SIG-M5 treated with dmso at 0.1 percent for 504 hours (cell line): ENCODE data around the gene ZNF212.
A peak's percentile ranks its signal among the peaks of the same experiment; 100 is the strongest.

Experiments used
- DNase-seq: peaks from one replicate; lab custom pipeline; 2025; ENCODE audit not compliant: unreplicated experiment; lab: John Stamatoyannopoulos, UW

Gene ZNF212

DNA sequence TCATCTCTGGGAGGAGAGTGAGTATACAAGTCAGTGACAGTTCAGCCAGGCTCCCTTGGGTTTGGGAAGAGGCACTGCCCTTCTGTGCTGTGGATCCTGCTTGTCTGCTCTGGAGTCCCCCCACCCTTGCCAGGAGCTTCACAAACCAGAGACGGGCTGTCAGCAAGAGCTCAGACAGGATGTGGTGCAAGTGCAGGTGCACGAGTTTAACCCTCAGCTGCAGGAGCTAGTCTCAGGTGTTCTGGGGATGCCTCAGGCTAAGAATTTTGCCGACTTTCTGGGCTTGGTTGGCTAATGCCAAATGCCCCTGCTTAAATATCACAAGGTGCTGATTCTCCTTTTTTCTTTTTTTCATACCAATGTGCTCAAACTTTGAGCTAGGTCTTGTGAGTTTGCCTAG lies 44.9 kb downstream of the ZNF212 start:
- DNase-seq: no peak

- DNase-seq: peak; percentile 65
Observed at GRCh38 chr7:149284850-149285585, 45.6 kb downstream of the ZNF212 start.

GRCh38 chr7:149285603-149286002 lies 46.2 kb downstream of the ZNF212 start:
- no peak for DNase-seq

GRCh38 chr7:149286811-149287400 lies 47.5 kb downstream of the ZNF212 start:
- no peak for DNase-seq

DNA sequence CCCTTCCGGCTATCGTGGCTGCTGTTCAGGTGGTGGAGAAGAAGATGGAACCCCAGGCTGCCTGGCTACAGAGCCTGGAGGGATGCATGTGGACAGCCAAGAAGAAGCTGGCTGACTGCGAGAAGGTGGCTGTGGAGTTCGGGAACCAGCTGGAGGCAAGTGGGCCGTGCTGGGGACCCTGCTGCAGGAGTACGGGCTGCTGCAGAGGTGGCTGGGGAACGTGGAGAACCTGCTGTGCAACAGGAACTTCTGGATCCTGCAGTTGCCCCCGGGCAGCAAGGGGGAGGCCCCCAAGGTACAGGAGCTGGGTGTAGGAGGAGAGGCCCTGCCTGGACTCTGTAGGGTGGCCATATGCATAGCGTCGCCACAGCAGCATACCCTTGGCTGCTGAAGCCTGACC lies 48.2 kb downstream of the ZNF212 start:
- no peak for DNase-seq

GRCh38 chr7:149289262-149289661 lies 49.8 kb downstream of the ZNF212 start:
- DNase-seq: no peak

DNA sequence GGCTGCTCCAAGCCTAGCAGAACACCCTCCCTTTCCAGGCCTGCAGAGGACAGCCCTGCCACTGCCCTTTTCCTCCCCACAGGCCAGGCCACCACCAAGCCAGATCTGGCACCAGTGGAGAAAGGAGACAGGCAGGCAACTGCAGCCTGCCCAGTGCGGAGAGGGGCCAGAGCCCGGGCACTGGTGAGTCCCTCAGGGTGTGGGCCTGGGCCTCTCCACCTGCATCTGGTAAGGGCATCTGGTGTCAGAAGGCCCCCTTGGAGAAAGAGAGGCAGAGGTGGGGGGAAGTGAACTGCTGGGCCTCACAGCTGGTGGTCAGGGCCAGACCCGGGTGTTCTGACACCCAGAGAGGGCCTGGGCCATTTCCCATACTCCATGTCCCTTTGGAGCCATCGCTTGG lies 50.4 kb downstream of the ZNF212 start:
- DNase-seq: no peak

DNA sequence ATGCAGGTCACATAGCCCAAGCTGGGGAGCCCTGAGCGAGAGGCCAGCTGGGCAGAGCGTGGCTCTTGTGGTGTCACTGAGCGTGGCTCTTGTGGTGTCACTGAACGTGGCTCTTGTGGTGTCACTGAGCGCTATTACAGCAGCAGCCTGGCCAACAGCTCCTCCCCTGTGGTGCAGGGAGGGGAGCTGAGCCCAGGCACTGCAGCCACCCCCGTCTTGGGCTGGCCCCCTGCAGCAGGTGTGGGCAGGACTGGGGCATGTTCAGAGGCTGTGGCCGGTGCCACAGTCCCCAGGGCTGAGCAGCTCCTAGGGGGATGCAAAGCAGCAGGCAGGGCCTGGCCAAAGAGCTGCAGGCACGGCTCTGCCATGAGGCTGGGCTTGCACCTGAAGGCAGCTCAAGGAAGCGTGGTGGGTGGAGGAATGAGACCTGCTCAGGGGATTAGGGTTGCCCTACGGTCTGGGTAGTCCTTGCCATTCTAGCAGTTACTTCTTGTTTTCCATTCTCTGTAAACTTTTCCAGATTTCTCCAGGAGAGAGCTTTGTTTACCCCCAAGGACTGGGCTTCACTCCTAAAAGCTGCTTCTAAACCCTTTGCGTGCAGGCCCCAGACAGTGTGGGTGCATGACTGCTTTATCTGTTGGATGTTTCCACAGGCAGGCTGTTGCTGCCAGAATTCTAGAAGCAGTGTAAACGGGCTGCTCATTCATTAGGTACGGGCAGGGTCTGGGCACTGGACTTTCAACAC lies 51.8 kb downstream of the ZNF212 start:
- DNase-seq: no peak

DNA sequence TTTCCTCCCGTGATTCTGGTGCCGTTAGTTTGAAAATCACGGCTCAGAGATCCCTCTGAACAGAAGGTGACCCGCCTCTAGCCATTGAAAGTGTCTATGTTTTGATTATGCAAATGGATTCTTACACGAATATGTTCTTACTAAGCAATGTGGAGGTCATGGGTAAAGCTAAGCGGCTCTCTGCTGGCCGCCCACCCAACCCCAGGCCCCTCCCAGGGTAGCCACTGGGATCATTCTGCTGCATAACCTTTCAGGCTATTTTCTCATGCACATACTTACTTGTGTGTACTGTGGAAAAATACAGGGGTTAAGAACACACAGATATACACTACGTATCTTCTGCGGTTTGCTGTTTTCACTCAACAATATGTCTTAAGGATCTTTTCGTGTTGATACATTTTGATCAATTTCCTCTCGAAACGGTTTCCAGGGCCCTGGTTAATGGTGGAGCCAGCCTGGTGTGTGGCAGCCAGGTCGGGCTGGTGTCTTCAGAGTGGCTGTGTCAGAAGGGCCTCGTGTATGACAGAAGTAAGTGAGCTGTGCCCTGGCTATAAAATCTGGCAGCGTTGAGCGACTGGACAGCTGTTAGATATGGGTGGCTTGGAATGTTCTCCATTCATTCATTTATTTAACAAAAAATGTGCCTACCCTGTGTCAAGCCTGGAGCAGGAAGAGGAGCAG lies 52.5 kb downstream of the ZNF212 start:
- DNase-seq: no peak

DNA sequence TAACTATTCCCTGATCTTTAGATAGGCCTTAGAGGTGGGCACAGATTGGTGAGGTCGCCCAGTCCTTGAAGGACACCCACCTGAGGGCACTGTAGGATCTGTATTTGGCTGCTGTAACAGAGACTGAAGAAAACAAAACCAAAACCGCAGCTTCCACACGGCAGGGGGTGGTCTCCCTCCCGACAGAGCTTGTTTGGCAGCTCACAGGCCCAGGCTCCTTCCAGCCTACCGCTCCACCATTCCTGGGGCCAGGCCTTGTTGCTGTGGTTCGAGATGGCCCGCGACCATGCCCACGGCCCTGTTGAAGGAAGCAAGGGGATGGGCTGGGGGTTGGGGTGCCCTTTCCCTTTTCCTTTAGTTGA lies 53.0 kb downstream of the ZNF212 start:
- no peak for DNase-seq

- no peak for DNase-seq
Observed at GRCh38 chr7:149293338-149293737, 53.9 kb downstream of the ZNF212 start.

DNA sequence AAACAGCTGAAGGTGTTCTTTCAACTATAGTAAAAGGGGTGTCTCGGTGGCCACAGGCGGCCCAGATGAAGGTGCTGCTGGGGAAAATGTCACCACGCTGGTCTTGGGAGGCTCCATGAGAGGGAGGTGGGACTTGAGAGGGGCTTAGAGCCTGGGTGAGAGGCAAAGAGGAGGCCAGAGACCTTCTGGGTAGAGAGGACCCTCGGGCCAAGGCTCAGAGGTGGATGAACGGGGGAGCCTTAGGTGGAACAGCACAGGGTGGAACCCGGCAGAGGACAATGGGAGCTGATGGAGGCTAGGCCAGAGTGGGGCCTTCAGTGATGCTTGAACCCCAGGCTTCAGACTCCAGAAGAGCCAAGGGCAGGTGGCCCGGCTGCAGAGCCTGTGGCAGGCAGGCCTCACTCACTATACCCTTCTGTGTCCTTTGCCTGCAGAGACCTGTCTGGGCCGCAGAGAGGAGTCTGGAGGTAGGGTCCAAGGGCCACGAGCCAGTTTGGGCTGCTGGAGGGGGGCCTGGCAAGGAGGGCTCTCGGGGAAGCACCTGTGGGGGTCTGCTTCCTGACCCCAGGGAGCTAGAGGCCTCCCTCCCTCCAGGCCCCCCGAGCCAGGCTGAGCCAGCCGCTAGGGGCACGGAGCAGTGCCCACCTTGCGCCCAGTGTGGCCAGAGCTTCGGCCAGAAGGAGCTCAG lies 54.6 kb downstream of the ZNF212 start:
- no peak for DNase-seq

DNA sequence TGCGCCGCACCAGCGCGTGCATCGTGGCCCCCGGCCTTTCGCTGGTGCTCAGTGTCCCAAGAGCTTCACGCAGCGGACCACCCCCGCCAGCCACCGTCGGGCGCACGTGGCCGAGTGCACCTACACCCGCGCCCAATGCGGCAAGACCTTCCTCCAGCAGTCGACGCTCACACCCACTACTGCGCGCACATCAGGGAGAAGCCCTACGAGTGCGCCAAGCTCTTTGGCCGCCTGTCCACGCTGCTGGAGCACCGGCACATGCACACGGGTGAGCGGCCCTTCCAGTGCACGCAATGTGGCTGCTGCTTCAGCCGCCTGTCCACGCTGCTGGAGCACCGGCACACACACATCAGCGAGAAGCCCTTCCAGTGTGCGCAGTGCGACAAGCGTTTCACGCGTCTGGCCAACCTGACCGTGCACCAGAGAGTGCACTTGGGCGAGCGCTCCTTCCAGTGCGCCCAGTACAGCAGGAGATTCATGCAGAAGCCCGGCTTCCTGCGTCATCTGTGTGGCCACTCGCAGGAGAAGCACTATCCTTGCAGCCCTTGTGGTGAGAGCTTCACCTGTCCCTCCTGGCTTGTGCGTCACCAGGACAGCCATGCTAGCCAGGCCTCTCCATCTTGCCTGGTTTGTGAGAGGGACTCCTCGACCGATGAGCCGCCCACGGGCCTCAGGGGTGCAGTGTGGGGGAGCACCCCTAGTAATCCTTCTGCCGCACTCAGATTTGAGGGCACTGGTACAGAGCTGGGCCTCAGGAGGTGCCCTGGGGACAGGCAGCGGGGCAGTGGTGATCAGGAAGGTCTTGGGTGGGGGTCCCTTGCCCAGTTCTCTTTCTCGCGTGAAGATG lies 55.4 kb downstream of the ZNF212 start:
- no peak for DNase-seq

DNA sequence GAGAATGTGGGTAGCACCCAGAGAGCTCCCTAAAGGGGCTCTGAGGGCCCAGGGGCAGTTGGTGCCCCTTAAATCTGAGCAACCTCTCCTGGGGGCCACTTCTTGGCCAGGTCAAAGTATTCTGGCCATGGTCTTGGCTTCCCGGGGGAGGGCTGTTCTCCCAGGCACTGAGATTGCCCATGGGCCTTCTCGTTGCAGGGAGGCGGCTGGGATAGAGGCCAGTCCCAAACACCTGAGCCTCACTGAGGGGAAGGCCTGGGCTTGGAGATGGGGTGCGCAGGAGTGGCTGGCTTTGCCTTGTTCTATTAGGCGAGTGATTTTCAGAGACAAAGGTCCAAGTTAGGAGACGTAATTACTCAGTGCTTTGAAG lies 56.0 kb downstream of the ZNF212 start:
- no peak for DNase-seq

GRCh38 chr7:149296368-149296767 lies 56.9 kb downstream of the ZNF212 start:
- no peak for DNase-seq

DNA sequence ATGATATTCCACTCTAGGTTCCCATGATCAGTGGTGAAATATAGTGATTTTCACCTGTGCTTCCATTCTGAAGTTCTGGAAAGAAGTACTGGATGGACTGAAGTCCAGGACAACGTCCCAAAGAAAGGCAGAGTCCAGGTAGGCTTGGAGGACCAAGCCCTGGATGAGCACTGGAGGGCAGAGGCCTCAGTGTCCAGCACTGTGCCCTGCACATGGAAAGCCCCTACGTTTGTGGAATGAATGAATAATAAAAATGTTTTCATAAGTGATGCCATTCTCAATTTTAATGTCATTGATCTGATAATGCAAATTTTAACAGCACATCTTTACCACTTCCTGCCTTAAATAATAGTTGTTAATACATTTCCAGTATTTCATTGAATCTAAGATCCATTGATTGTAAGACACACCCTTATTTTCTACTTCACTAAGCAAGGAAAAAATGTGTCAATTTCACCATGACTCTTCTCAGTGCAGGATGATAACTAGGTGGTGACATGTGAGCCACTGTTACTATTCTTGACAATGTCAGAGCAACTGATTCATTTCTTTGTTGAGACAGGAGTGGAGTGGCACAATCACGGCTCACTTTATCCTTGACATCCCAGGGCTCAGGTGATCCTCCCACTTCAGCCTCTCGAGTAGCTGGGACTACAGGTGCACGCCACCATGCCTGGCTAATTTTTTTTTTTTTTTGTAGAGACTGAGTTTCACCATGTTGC lies 57.7 kb downstream of the ZNF212 start:
- no peak for DNase-seq

DNA sequence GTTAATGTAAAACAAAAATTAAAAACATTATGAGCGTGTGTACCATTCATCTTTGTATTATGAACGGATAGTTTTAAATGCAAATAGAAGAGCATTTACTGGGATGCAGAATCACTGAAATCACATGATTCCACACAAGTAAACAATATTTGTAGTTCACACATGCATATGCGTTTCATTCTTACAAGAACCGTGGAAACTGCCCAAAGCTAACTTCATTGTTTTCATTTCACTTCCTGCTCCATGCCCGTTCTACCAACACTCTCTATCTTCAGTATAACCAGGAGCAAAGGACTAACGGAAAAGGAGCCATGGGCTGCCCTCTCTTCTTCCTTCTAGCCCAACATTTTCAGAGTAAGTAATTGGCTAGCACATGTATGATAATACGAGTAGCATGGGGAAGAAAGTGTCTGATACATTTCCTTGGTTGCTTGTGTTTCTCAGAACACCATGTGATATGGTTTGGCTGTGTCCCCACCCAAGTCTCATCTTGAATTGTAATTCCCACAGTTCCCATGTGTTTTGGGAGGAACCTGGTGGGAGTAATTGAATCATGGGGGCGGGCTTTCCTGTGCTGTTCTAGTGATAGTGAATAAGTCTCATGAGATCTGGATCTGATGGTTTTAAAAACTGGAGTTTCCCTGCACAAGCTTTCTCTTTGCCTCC lies 61.3 kb downstream of the ZNF212 start:
- DNase-seq: no peak

DNA sequence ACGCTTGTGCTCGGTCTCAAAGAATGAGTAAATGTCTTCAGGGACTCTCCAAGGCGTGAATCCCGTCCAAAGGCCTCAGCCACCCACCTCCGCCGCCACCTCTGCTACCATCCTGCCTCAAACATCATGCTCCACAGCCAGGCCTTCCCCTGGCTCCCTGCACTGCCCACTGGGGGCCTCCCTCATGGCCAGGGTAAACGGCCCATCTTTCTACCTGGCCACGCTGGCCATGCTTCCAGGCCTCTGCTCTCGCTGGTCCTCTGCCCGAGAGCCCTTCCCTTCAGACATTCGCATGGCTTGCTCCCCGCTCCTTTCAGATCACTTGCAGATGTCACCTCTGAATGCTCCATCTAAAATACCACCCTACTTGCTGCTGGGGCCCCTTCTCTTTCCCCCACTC lies 62.8 kb downstream of the ZNF212 start:
- DNase-seq: no peak

DNA sequence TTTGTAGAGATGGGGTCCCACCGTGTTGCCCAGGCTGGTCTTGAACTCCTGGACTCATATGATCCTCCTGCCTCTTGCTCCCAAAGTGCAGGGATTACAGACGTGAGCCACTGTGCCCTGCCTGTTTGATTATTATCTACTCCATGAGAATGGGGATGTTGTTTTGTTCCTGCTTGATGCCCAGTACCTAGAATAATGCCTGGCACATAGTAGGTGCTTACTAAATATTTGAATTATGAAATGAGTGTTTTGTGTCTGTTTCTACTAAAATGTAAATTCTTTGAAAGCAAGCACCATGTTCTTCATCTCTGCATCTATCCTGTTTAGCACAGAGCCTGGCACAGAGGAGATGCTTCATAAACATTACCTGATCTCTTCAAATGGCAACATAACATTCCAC lies 63.4 kb downstream of the ZNF212 start:
- no peak for DNase-seq
